GM10266 (cell line): Measurements from ENCODE around the gene ADAMTS16.

Experiments
- DNase-seq: peaks from one replicate; pipeline ENCODE4 v3.0.0; 2012; ENCODE audit errors: extremely low spot score
- TF ChIP-seq, protein P1 (sequence below): IDR thresholded peaks from 2 replicates; pipeline ENCODE4 v1.5.1; 2012; ENCODE audit warnings: mild to moderate bottlenecking, low read depth; ENCODE audit not compliant: control insufficient read depth, insufficient read depth; ENCODE audit errors: missing control alignments

ADAMTS16 gene

DNA sequence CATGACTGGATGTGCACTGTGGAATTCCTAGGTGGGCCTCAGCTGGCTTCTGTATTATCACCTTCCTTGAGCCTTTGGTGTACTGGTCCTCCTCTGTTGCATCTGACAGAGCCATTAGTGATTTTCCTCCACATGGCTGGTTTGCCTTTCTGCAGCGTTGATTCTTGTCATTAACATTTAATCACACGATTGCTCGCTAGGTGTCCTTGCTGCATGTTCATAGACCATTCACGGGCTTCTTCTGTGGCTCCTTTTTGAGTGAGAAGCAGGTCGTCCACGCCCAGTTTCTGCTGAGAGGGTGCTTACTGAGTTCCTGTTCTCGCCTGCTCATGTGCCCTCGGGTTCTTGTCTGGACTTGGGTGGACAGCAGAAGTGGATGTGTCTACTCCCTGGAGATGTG lies 29.3 kb downstream of the ADAMTS16 start:
- DNase-seq, result no peak
- TF ChIP-seq, protein P1, sequence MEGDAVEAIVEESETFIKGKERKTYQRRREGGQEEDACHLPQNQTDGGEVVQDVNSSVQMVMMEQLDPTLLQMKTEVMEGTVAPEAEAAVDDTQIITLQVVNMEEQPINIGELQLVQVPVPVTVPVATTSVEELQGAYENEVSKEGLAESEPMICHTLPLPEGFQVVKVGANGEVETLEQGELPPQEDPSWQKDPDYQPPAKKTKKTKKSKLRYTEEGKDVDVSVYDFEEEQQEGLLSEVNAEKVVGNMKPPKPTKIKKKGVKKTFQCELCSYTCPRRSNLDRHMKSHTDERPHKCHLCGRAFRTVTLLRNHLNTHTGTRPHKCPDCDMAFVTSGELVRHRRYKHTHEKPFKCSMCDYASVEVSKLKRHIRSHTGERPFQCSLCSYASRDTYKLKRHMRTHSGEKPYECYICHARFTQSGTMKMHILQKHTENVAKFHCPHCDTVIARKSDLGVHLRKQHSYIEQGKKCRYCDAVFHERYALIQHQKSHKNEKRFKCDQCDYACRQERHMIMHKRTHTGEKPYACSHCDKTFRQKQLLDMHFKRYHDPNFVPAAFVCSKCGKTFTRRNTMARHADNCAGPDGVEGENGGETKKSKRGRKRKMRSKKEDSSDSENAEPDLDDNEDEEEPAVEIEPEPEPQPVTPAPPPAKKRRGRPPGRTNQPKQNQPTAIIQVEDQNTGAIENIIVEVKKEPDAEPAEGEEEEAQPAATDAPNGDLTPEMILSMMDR, result no peak

DNA sequence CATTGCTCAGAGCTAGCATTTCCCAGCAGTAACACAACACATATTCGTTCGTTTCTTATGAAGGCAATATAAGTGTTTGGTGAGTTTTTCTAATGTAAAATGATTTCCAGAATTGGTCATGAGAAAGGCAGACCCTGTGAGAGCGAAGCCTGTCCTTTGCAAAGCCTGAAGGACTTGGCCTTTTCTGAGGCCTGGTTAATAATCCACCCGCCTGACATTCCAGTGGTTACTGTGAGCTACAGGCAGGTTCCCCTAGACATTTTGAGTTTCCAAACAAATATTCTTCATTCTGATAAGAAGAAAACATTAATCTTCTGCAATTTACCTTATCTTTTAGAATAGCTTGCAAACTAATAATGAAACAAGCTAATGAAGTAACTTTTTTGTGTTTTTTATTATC lies 38.0 kb downstream of the ADAMTS16 start:
- TF ChIP-seq, protein P1, result no peak
- no peak for DNase-seq

DNA sequence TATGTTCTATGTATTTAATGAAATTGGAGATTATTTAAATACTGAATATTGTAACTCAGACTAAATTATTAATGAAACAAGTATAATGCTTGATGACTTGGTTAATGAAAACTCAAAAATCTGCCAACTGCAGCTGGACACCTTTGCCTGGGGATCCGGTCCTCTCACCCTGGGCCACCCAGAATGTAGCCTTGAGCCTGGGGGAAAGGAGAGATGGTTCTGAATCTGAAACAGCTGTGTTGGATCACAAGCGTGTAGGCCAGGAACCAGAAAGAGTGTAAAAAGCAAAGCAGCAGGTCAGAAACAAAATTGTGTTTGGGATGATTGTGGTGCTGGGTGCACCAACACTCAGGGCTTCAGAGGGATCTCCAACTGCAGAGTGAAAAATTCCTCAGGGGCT lies 38.5 kb downstream of the ADAMTS16 start:
- TF ChIP-seq, protein P1, result no peak
- DNase-seq, result no peak

DNA sequence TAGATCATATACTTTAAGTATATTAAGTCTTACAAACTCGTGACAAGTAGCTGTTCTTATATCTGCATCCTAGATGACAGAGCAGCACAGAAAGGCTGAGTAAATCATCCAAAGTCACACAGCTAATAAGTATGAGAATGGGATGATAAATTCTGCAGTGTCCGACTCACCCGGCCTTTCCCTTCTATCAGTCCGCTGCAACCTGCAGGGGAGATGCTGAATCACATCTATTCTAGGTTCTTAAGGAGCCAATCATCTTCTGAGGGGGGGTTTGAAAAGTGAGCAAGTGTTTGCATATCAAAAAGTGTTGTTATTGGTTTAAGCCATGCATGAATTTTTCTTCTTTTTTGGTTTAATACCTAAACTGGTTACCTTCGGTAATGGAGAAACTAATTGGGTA lies 38.9 kb downstream of the ADAMTS16 start:
- DNase-seq, result no peak
- TF ChIP-seq, protein P1, result no peak

DNA sequence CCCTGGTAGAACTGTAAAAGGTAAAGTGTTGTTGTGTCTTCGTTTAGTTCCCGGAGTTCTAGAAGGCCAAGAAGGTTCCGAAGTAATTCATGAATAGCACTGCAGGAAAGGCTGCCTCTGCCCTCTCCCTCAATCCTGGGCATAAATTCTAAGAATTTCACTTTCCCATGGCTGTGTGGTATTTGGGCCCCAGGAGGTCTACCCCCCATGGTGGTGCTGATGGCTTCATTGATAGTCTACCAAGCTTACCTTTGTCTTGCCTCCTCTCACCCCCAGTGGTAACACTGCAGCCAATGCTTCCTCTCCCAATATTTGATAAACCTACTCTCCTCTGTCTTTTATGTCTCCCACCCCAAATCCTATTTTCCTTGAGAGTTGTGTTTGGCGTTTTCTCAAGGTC lies 39.5 kb downstream of the ADAMTS16 start:
- TF ChIP-seq, protein P1, result no peak
- no peak for DNase-seq

DNA sequence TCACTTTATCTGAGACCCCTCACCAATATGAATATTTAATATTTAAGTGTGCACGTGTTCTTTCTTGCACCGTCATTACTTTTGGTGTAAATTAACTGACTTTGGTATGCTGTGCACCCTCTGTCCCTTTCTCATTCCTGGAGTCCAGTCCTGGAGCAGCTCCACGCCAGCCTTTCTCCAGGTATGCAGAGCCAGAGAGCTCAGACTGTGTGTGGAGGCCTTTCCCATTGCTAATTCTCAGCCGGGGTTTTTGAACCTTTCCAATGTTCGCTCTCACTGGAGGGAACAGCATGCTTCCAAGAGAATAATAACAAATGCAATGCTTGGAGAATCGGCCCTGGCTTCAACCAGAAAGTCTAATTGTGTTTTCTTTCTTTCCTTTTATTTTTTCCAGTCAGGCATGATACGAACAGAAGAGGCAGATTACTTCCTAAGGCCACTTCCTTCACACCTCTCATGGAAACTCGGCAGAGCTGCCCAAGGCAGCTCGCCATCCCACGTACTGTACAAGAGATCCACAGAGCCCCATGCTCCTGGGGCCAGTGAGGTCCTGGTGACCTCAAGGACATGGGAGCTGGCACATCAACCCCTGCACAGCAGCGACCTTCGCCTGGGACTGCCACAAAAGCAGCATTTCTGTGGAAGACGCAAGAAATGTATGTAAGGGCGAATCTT lies 41.7 kb downstream of the ADAMTS16 start:
- no peak for DNase-seq
- TF ChIP-seq, protein P1, result no peak

DNA sequence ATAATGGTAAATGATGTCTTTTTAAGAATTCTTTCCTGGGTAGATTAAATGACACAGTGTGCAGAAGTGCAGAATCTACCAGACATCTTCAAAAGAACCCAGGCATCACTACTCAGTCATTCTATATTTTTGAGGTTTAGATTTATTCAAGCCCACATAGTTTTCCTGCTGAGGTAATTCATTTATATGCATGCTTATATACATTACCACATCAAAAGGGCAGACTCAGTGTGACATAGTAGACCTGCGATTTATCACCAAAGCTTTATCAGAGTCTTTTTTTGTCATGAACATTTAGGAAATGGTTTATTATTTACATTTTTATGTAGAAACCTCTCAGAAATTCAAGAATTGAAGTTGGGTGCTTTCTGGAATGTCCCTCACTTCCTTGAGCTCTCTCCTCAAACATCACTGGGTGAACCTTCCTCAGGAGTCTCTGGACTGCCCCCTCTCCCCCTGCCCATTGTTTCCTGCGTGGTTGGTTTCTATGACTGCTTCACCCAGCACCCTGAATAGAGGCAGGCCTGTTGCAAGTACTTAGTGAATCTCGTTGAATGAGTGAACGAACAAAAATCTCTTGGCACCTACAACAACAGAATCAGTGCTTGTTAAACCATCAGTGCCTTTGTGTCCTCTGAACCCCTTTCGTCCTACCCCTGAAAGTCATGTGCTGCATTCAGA lies 42.5 kb downstream of the ADAMTS16 start:
- TF ChIP-seq, protein P1, result no peak
- no peak for DNase-seq
